DMS153 treated with DMSO at 0.1 percent for 48 hours (cell line): Measurements from ENCODE around the gene C10orf67.
"Not testable (repeated sequence)": the region's sequence is repeated elsewhere in the genome, so short reads cannot be mapped to it uniquely, and the experiment has no call there.

Experiments
- DNase-seq: peaks from one replicate; lab custom pipeline; 2025; ENCODE audit not compliant: unreplicated experiment; lab: John Stamatoyannopoulos, UW

C10orf67 gene

DNA sequence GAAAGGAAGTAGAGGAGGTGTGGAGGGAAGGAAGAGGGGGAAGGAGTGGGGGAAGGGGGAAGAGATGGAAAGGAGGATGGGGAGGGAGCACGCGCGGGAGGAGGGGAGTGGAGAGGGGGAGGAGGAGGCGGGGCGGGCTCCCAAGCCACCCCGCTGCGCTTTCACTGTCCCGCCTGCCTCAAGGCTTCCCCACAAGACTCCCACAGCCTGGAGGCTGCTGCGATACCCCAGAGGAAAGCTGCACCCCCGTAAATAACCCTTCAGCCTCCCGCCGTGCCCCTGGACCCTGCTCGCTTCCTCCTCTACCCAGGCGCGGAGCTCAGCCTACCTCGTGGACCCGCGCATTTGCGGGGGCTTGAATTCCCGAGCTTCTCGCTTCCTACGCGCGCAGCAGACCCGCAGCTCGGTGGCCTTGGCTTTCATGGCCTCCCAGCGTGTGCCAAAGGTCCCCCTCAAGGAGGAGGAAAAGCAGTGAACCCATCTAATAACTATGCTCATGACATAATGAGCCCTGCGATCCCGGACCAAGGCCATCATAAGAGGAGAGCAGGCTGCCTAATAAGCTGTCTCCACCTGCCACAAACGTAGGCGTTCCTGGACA lies at the start of gene C10orf67:
TSS of gene C10orf67 (minus strand) at position 557 of the 601 bp plus-strand sequence. CDS start at position 534, 23 bp downstream.
- DNase-seq, result peak; percentile 6

DNA sequence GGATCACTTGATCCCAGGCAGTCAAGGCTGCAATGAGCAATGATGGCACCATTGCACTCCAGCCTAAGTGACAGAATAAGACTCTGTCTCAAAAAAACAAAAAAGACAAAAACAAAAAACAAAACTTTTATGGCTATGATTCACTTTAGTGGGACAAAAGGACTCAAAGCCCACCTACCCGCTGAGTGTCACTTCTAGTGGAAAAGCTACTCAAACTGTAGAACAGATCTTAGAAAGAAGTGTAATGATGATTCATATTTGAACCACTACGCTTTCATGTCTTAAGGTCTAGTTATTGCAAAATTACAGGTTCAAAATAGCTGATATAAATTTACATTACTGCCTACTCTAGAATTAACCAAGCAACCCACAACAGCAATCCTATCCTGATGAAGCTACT lies 47.2 kb upstream of the C10orf67 start:
- DNase-seq, result no peak

DNA sequence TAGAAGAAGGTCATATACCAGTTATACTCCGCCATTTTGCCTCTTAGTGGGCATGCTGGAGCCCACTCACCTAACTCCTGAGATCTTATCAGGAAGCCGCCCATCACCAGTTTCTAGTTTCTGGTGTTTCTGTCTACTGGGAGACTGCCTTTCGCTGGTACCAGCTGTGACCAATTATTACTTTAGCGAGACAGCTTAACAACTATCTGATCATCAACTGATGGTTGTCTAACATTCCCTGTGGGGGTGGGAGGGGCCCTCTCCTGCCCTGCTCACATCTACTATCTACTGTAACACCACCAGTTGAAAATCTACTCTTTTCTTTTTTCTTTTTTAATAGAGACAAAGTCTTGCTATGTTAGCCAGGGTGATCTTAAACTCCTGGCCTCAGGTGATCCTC lies 46.2 kb upstream of the C10orf67 start:
- DNase-seq, result no peak

DNA sequence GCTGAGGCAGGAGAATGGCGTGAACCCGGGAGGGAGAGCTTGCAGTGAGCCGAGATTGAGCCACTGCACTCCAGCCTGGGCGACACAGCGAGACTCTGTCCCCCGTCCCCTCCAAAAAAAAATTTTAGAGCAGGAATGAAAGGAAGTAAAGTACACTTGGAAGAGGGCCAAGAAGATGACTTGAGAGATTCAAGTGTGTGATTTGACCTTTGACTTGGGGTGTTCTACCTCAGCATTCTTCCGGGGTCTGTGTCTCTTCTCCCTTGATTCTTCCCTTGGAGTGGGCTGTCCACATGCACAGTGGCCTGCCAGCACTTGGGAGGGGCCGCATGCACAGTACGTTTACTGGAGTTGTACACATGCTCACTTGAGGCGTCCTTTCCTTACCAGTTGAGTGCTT lies 45.8 kb upstream of the C10orf67 start:
- DNase-seq, result not testable (repeated sequence)

DNA sequence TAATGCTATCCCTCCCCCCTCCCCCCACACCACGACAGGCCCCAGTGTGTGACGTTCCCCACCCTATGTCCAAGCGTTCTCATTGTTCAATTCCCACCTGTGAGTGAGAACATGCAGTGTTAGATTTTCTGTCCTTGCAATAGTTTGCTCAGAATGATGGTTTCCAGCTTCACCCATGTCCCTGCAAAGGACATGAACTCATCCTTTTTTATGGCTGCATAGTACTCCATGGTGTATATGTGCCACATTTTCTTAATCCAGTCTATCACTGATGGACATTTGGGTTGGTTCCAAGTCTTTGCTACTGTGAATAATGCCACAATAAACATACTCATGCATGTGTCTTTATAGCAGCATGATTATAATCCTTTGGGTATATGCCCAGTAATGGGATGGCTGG lies 42.9 kb upstream of the C10orf67 start:
- DNase-seq, result not testable (repeated sequence)

DNA sequence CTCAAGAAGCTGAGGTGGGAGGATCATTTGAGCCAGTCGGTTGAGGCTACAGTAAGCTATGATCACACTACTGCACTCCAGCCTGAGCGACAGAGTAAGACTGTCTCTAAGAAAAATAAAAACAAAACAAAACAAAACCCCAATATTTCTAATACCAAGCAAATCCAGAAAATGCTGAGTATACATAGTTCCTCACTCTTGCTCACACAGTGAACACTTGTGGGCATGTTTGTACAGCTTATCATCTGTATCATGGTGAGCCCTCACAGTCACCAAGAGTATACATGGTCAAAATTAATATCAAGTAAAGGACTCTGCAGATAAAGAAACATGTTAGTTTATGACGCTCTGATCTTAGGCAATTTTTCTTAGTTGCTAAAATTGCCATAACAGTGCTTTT lies 41.5 kb upstream of the C10orf67 start:
- DNase-seq, result no peak

DNA sequence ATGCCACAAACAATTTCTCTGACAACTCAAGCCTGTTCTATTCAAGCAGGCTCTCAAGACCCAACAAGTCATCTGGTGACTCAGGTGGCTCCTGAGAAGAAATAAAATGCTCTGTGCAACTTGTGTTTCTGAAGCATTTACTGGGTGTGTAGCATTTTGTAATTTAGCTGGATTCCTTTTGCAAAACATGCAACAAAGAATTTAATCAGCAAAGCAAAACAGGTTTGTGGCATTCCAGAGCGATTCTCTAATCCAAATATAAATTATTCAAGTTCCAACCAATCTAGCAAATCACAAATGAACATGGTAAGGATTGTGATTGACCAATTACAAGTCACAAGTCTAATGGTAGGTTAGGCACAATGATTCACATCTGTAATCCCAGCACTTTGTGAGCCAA lies 39.8 kb upstream of the C10orf67 start:
- DNase-seq, result no peak

DNA sequence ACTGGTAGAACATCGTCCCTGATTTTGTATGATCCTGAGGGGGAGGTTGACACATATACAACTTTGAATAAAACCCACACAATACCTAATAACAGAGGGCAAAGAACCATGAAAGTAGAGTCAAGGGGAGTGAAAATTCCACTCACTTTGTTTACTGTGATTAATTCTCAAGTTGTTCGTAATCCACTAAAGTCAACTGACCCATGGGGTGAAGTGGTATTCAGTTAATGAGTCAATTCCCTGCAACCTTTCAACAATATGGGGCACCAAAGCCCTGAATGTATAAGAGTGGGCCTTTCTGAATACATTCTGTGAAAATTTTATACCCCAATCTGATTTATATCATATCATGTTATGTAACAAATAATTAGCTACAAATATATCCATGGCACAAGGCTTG lies 39.0 kb upstream of the C10orf67 start:
- DNase-seq, result no peak

DNA sequence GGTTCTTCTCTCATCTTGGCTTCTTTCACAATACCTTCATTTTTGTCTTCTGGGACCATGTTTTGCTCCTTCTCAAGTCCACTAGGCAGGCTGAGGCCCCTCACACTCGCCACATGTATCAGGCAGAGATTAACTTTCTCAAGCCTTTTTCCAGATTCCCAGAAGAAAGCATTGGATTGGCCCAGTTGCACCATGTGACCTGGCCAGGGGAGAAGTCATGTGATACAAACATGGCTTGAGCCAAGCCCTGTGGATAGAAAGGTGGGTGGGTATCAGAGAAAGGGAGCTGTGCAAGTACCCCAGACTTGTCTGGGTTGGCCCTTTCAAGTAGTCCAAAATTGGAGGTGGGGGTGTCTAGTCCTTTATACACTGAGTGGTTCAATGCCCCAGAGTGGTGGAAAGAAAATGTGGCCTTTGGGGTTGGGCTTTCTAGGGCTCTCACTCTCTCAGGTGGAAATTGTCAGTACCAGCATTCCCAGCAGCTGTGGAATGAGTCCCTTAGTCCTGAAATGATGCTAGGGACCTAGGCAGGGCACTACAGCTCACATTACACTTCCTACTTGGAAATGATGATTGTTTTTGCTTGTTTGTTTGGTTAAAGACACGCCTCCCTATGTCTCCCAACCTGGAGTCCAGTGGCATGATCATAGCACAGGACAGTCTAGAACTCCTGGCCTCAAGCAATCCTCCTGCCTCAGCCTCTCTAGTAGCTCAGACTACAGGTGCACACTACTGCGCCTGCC lies 36.9 kb upstream of the C10orf67 start:
- DNase-seq, result no peak

DNA sequence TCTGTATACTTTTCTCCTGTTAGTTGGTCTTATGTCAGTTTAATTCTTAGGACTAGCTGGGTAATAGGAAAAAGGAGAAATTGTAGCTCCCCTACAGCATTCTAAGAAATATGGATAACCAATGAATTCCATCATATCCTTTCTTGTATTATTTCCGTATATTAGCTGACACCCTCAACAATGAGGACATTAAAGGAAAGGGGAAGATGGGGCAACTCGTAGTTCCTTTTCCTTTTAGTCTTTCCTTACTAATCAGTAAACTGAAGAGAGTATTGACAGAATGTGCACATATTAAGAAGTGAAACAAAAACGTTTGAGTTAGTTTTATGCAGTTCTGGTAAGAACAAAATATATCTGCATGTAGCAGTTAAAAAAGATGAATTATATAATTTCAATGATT lies 35.1 kb upstream of the C10orf67 start:
- DNase-seq, result no peak

DNA sequence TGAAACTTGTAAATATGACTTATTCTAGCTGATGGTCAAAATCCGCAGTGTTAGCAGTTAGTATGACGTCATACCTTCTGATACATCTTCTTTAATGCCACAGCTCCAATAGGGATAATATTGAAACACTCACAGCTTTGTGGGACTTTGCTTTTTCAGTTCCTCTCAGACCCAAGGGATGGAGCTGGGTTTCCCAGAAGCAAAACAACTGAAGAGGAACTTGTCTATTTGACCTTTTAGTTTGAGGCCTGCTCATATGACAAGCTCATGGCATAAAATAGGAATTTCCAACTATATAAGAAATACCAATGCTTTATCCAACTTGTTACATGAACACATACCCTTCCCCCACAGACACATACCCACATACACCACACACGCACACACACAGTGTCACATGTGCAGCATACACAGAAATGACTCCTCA lies 31.6 kb upstream of the C10orf67 start:
- DNase-seq, result no peak

DNA sequence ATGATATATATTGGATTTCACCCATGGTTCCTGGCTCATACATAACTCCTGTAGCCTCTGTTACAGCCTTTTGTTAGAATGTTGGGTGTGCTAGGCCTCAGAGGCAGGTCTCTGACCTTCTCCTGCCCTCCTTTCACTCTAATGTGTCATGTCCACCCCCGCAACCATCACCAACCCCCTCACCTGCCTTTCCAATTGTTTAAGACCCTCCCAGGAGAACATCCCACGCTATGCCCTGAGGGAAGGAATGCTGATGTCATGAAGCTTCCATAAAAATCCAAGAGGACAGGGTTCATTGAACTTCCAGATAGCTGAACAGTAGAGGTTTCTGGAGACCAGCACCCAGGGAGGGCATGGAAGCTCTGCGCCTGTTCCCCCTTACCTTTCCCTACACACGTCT lies 30.8 kb upstream of the C10orf67 start:
- DNase-seq, result no peak

DNA sequence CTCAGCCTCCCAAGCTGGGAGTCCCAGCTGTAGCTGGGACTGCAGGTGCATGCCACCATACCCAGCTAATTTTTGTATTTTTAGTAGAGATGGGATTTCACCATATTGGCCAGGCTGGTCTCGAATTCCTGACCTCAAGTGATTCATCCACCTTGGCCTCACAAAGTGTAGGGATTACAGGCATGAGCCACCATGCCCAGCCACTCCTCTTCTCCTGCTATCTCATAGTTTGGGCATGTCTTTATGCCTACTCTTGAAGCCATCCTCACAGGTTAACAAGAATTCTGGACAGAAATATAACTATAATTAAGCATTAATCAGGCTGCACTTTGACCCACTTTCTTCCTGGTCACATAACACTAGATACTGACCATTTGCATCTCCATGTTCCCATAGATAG lies 28.6 kb upstream of the C10orf67 start:
- DNase-seq, result no peak

DNA sequence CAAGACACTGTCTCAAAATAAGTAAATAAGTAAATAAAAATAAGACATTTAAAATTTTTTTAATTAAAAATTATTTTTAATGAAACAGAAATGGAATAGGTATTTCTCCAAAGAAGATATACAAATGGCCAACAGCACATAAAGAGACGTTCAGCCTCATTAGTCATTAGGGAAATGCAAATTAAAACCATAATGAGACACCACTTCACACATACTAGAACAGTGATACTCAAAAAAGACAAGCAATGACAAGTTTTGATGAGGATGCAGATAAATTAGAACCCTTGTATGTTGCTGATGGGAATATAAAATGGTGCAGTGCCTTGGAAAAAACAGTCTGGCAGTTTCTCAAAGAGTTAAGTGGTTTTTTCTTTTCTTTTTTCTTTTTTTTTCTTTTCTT lies 26.5 kb upstream of the C10orf67 start:
- DNase-seq, result no peak

DNA sequence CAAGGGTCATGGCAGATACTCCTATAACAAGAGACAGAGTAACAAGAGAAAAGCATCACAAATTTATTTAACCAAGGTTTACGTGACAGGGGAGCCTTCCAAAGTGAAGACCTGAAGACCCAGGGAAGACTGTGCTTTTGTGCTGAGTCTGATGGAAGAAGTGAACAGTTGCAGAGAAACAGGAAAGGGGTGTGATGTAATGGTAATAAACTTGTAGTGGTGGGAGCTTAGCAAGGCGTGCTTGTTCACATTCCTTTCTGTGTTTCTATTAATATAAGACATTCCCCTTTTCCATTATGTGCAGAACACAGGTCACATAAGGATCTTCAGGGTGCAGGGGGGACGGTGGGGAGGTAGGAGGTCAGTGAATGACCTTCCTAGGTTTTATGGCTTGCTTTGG lies 25.5 kb upstream of the C10orf67 start:
- DNase-seq, result no peak

DNA sequence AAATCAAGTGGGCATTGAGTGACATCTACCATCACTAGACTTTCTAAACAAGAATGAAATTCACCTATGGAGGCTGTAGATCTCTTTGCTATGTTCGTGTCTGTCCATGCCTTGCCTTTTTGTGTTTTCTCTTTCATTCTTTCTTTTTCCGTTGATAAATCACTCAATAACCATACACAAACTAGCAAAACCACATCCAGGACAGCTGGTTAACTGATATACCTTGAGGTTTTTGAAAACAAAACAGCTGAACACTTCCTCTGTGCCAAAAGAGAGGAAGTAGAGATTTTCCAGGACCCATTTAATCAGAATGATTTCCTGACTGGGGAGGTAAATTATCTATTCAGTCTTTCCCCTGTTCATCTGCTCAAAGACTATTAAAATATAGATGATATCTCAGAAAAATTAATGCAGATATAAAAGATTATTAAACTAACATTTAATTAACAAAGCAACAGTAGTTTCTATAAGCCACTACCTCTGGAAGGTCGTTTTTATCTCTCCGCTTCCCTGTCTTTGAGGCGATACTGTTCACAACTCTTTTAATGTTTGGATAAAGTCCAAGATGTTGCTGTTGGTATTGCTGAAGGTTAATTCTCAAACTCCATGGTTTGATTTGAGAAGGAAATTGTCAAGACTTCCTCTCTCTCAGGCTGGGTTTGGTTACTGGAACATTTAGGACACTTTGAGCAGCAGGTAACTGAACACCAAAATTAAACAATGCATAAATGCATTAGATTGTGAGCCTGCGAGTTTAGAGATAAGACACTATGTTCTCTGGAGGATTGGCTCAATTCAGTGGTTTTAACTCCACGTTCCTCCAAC lies 24.4 kb upstream of the C10orf67 start:
- no peak for DNase-seq

DNA sequence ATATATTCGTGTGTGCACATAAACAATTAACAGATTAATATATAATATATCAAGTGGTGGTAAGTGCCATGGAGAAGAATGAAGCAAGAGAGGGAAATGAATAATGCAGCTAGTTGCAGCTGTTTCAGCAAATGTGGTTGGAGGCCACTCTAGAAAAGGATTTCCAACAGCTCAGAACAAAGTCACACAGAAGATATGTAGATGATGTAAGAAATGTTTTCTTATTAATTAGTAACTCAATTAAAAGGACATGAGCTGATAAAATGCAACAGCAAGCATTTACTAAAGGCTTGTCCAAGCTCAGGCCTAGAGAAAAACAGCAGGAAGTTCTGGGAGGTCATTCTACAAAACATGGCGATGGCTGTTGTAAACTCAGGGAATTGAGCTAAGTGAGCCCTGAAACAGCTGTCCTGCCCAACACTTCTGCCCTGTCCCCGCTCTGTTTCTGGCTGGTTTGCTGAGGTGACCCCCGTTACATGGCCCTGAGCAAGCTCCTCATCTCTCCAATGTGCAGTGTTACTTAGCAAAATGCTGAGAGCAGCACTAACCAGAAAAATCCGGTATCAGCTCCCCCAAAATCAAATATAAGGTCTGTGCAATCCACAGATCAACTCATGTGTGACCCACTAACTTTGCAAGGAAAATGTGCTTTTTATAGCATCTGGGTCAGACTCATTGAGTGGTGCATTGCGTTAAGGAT lies 23.4 kb upstream of the C10orf67 start:
- no peak for DNase-seq

DNA sequence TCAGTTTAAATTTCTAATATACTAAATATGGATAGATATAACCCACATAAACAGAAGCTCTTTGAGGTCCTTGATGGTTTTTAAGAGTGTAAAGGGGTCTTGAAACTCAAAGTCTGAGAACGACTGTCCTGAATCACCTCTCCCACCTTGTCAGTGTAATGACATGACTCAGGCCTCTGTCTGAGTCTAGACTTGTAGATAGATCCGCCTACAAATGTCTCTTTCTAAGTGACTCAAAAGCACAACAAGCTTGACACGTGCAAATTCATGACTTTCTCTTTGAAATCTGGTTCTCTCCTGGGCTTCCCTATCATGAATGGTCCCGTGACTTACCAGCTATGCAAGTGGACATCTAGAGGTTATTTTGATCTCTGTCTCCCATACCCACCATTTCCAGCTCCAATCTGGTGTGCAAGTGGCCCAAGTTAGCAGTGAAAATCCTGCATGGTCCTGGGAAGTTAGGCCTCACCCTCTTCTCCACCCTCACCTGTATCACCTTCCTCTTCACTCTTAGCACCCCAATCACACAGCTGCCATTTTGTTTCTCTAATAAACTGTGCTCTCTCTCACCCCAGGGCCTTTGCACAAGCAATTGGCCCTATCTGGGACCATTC lies 20.9 kb upstream of the C10orf67 start:
- not testable (repeated sequence) for DNase-seq

DNA sequence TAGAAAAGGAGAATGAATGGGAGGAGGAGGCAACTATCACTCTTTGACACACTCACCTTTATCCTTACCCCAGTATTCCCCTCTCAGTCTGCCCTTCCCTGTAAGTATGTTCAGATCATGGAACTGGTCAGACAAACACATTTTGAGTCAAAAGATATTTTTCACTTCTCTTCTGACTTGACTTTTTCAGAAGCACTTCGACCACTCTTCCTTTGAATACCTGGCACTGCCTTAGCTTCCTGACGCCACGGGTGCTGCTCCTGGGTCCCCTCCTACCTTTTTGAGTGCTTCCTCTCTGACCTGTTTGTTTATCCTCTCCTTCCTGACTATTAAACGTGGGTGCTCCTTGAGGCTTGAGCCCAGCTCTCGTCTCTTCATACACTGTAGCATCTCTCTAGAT lies 19.8 kb upstream of the C10orf67 start:
- DNase-seq, result no peak

DNA sequence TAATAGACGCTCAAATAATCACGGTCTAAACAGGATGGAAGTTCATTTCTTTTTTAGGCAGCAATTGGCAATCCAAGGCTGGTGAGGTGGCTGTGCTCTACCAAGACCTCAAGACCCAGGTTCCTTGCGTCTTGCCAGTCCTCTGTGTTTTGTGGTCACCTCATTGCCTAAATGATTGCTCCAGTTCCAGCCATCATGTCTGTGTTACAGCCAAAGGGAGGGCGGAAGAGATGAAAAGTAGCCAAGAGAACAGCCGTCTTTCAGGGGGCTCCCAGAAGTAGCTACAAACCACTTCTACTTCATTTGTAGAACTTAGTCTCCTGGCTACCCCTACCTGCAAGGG lies 19.2 kb upstream of the C10orf67 start:
- DNase-seq, result no peak
